ENCODE results near the gene TMEM80.

The TMEM80 gene

GRCh38 chr11:699753-700152 is 4.1 kb downstream of the TMEM80 start:
- DNase-seq = no peak

- DNase-seq = no peak
Observed at GRCh38 chr11:701741-702461, 6.3 kb downstream of the TMEM80 start.

GRCh38 chr11:702462-703461 is 7.1 kb downstream of the TMEM80 start:
- DNase-seq = no peak

- DNase-seq = no peak
Observed at GRCh38 chr11:703506-703905, 7.9 kb downstream of the TMEM80 start.

- no peak for DNase-seq
Observed at GRCh38 chr11:704228-704674, 8.6 kb downstream of the TMEM80 start.

- no peak for DNase-seq
Observed at GRCh38 chr11:704781-705645, 9.4 kb downstream of the TMEM80 start.

GRCh38 chr11:705646-706438 is 10.2 kb downstream of the TMEM80 start, which contains the start of gene EPS8L2:
TSS of gene EPS8L2 (plus strand) at chr11:706231. CDS start at chr11:709408, 3,177 bp downstream.
- DNase-seq = no peak

GRCh38 chr11:706439-706956 is 10.9 kb downstream of the TMEM80 start:
- no peak for DNase-seq

- DNase-seq = no peak
Observed at GRCh38 chr11:706957-707816, 11.6 kb downstream of the TMEM80 start.

- no peak for DNase-seq
Observed at GRCh38 chr11:707817-708420, 12.3 kb downstream of the TMEM80 start.

GRCh38 chr11:708511-708910 is 12.9 kb downstream of the TMEM80 start:
- DNase-seq = no peak

- DNase-seq = no peak
Observed at GRCh38 chr11:709109-709997, 13.7 kb downstream of the TMEM80 start.

GRCh38 chr11:714436-714835 is 18.8 kb downstream of the TMEM80 start:
- no peak for DNase-seq

GRCh38 chr11:719214-720016 is 23.8 kb downstream of the TMEM80 start:
- no peak for DNase-seq

- DNase-seq = no peak
Observed at GRCh38 chr11:720017-720641, 24.5 kb downstream of the TMEM80 start.

- DNase-seq = peak in 2 of 5 experiments; percentile 32 to 59
Observed at GRCh38 chr11:720642-721246, 25.1 kb downstream of the TMEM80 start.

GRCh38 chr11:721247-721740 is 25.7 kb downstream of the TMEM80 start:
- DNase-seq = no peak

Measured in T-helper 2 cell (primary cell).